Body of pancreas (tissue), 4 donors: ENCODE results near the gene SLK. TPM values are rescaled to one million over a fixed set of nuclear protein-coding genes. Genes with fewer than 3 reads are reported as not detected.
A peak's percentile ranks its signal among the peaks of the same experiment; 100 is the strongest.

Experiments used
- ATAC-seq: fragments of 150-250 bp; one replicate; pipeline ENCODE4 v1.9.1; 2016
- DNase-seq, 4 donors: peaks; one replicate each; pipeline ENCODE4 v3.0.0-alpha.2; 2019
- H3K27ac ChIP-seq, 4 donors: fragments of 200-600 bp; sonication (generic); 1 replicate in 3 of 4; 2 replicates in 1 of 4; pipeline versions ENCODE4 v1.5.1 to v1.6.1; 2016 to 2019; ENCODE audit warnings: mild to moderate bottlenecking in 1 of 4, mixed read lengths in 1 of 4, moderate library complexity in 1 of 4
- H3K27me3 ChIP-seq, 2 donors: fragments of 200-600 bp; sonication (generic); one replicate each; pipeline ENCODE4 v1.6.0; 2016; ENCODE audit warnings: mild to moderate bottlenecking in 1 of 2
- H3K36me3 ChIP-seq, 2 donors: fragments of 200-600 bp; sonication (generic); replicated peaks in 1 of 2; 2 replicates each; pipeline ENCODE4 v1.5.1; 2016; ENCODE audit warnings: low read depth in 2 of 2; ENCODE audit not compliant: insufficient read depth in 1 of 2
- H3K4me1 ChIP-seq: fragments of 200-600 bp; sonication (generic); one replicate; pipeline ENCODE4 v1.6.0; 2016
- H3K4me3 ChIP-seq, 2 donors: fragments of 200-600 bp; sonication (generic); 1 replicate in 1 of 2; 2 replicates in 1 of 2; pipeline ENCODE4 v1.5.1; 2016 to 2019
- H3K9me3 ChIP-seq, 3 donors: fragments of 200-600 bp; sonication (generic); 1 replicate in 2 of 3; 2 replicates in 1 of 3; pipeline ENCODE4 v1.5.1; 2016
- CTCF ChIP-seq, 7 experiments: fragments of 450-650 bp in 4 of 7; fragments of 200-600 bp in 3 of 7; sonication (generic) in 3 of 7; IDR thresholded peaks; one replicate each; pipeline ENCODE4 v1.5.1; 2016 to 2019; ENCODE audit warnings: antibody characterized with exemption in 7 of 7
- POLR2A ChIP-seq, 3 donors: fragments of 450-650 bp; IDR thresholded peaks; one replicate each; pipeline ENCODE4 v1.6.1; 2016; ENCODE audit warnings: antibody characterized with exemption in 3 of 3, mild to moderate bottlenecking in 2 of 3
- WGBS, 2 donors: methylation state at CpG; one replicate each; pipeline ENCODE4 v1.1.5; 2017; 5-methylcytosine and 5-hydroxymethylcytosine counted together
- intact Hi-C: fragments of 100-400 bp; cut with DNase I; formaldehyde crosslinking; loops from one replicate; pipeline ENCODE4 v1.15.1; 2023
- total RNA-seq, 2 donors: library from RNA; depleted of rRNA; stranded (reverse); fragments of >200 nt; gene quantifications; one replicate each; pipeline ENCODE4 v1.1.0, GENCODE V29; 2016

Gene SLK
- total RNA-seq, 2 donors from 2014 or later = 23.7 to 25.9 TPM

GRCh38 chr10:103958996-103959395, 7.9 kb upstream of the SLK start:
- intact Hi-C loops = no loop called here
- no peak for ATAC-seq
- Histone ChIP-seq H3K27me3 (no peaks in the 10 kb centered on the region), H3K4me1 (no peaks in the 10 kb centered on the region), H3K4me3 (no peak overlapping the region), H3K9me3 (no peaks in the 10 kb centered on the region), H3K27ac (no peak overlapping the region), H3K36me3 (no peaks in the 10 kb centered on the region)
- no peak for TF ChIP-seq POLR2A (IDR thresholded peaks at IDR 0.05)
- no peak for TF ChIP-seq CTCF (IDR thresholded peaks at IDR 0.05)
- WGBS, 2 donors = 84 to 85% methylated on average over 2 of the region's 2 CpGs
- DNase-seq = no peak

GRCh38 chr10:103960103-103960502, 6.8 kb upstream of the SLK start:
- H3K27ac ChIP-seq = no peak overlapping the region
- WGBS, 2 donors = 63 to 69% methylated on average over 3 of the region's 3 CpGs
- DNase-seq (no peak), ATAC-seq (no peak)
- intact Hi-C loops = no loop called here
- H3K27me3 ChIP-seq = no peaks in the 10 kb centered on the region
- no peaks in the 10 kb centered on the region for H3K9me3 ChIP-seq
- H3K4me3 ChIP-seq = no peak overlapping the region
- no peaks in the 10 kb centered on the region for H3K36me3 ChIP-seq
- TF ChIP-seq CTCF (IDR thresholded peaks at IDR 0.05) = no peak
- no peak for TF ChIP-seq POLR2A (IDR thresholded peaks at IDR 0.05)
- no peaks in the 10 kb centered on the region for H3K4me1 ChIP-seq

DNA sequence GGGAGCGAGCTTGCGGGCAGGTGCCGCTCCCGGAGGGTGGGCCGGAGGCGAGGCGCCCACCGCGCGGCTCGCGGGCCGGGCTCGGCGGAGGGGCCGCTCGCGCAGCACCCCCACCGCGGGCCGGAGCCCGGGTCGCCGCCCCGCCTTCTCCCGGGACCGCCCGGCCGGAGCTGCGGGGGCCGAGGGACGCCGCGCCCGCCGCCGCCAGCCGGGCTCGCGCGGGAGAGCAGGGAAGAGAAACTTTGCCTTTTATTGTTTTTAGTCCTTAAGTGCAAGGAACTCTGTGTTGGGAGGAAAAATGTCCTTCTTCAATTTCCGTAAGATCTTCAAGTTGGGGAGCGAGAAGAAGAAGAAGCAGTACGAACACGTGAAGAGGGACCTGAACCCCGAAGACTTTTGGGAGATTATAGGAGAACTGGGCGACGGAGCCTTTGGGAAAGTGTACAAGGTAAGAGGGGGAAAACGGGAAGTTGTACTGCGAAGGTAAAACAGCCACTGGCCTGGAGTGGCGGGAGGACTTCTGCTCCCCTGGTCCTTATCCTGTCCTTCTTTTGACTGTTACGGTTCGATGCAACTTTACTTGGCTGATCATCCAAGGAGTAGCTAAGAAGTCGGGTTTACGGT, 620 bp downstream of the SLK start:
- intact Hi-C loops = no loop called here
- Histone ChIP-seq H3K36me3 (no peaks in the 10 kb centered on the region), H3K9me3 (no peaks in the 10 kb centered on the region), H3K27ac (peak overlapping the region; percentile 92 to 94 (median 94)), H3K27me3 (no peaks in the 10 kb centered on the region), H3K4me1 (peaks cover 17% of the 10 kb centered on the region), H3K4me3 (peak overlapping the region; percentile 72 to 89)
- TF ChIP-seq POLR2A (IDR thresholded peaks at IDR 0.05) (no peak), CTCF (IDR thresholded peaks at IDR 0.05) (peak in 2 of 7 experiments; percentile 16 to 19)
- peak in 3 of 4 donors; percentile 13 to 47 (median 18) for DNase-seq
- ATAC-seq = peak; percentile 67
- 0% methylated on average over 18 to 55 of the region's 55 CpGs for WGBS, 2 donors

- H3K4me3 ChIP-seq = peak overlapping the region in 1 of 2 donors; percentile 89
- no peaks in the 10 kb centered on the region for H3K9me3 ChIP-seq
- no peaks in the 10 kb centered on the region for H3K36me3 ChIP-seq
- no peaks in the 10 kb centered on the region for H3K27me3 ChIP-seq
- ATAC-seq (no peak), DNase-seq (no peak)
- peak overlapping the region in 2 of 4 donors; percentile 43 to 93 for H3K27ac ChIP-seq
- H3K4me1 ChIP-seq = peaks cover 23% of the 10 kb centered on the region
- intact Hi-C loops = no loop called here
- WGBS, 2 donors = 43 to 44% methylated on average over 21 to 23 of the region's 23 CpGs
- TF ChIP-seq POLR2A (IDR thresholded peaks at IDR 0.05) (no peak), CTCF (IDR thresholded peaks at IDR 0.05) (no peak)
Observed at GRCh38 chr10:103968441-103969391, 1.8 kb downstream of the SLK start.
